Heart right ventricle (tissue), 16 donors: Measurements from ENCODE around the gene COPB1. TPM values are rescaled to one million over a fixed set of nuclear protein-coding genes. Genes with fewer than 3 reads are reported as not detected.

Source experiments
- ATAC-seq, 8 donors: fragments of 200-7000 bp; cut with Tn5 transposase; one replicate each; pipeline ENCODE4 v1.9.1; 2020; ENCODE audit warnings: mild to moderate bottlenecking in 8 of 8, moderate library complexity in 8 of 8, moderate number of reproducible peaks in 1 of 8
- DNase-seq, 2 donors: peaks; one replicate each; pipeline ENCODE4 v3.0.0-alpha.2; 2020
- H3K27ac ChIP-seq, 10 donors: fragments of 200-600 bp; sonication (generic) in 2 of 10; one replicate each; pipeline versions ENCODE4 v1.5.0 to v1.8.0; 2020 to 2022; ENCODE audit warnings: mild to moderate bottlenecking in 3 of 10
- H3K27me3 ChIP-seq, 7 donors: fragments of 200-600 bp; one replicate each; pipeline ENCODE4 v1.8.0; 2021 to 2022; ENCODE audit warnings: mild to moderate bottlenecking in 2 of 7
- H3K36me3 ChIP-seq, 9 donors: fragments of 200-600 bp; sonication (generic) in 1 of 9; one replicate each; pipeline versions ENCODE4 v1.5.0 to v1.8.0; 2020 to 2022; ENCODE audit warnings: mild to moderate bottlenecking in 2 of 9
- H3K4me1 ChIP-seq, 9 donors: fragments of 200-600 bp; sonication (generic) in 1 of 9; one replicate each; pipeline versions ENCODE4 v1.5.0 to v1.8.0; 2020 to 2022; ENCODE audit warnings: mild to moderate bottlenecking in 4 of 9
- H3K4me3 ChIP-seq, 10 donors: fragments of 200-600 bp; sonication (generic) in 2 of 10; one replicate each; pipeline versions ENCODE4 v1.5.0 to v1.8.0; 2020 to 2022; ENCODE audit warnings: mild to moderate bottlenecking in 7 of 10, moderate library complexity in 2 of 10
- H3K9me3 ChIP-seq, 11 donors: fragments of 200-600 bp in 10 of 11; sonication (generic) in 2 of 11; one replicate each; pipeline versions ENCODE4 v1.5.0 to v1.8.0; 2013 to 2022; ENCODE audit warnings: mild to moderate bottlenecking in 2 of 11, control low read depth in 1 of 11, moderate library complexity in 1 of 11
- WGBS, 2 donors: extraction: QIAGEN DNeasy Blood & Tissue Kit; methylation state at CpG; one replicate each; pipeline ENCODE4 v1.1.7; 2013; ENCODE audit warnings: inconsistent platforms in 1 of 2; 5-methylcytosine and 5-hydroxymethylcytosine counted together
- intact Hi-C, 10 donors: fragments of 100-400 bp; cut with DNase I; formaldehyde crosslinking; loops; one replicate each; pipeline versions ENCODE4 v1.11.1 to v1.14.2; 2022
- polyA plus RNA-seq, 2 donors: library from polyadenylated mRNA; stranded (reverse); fragments of 200-250 nt; gene quantifications; one replicate each; pipeline ENCODE4 v1.2.3, GENCODE V29; 2013
- total RNA-seq, 10 donors: library from RNA; stranded (reverse); fragmentation: NEBNext Ultra II Directional in 3 of 10; extraction: Animal tissue kit (Norgen Biotek cat#: 25700) in 3 of 10; gene quantifications; one replicate each; pipeline versions ENCODE4 v1.2.1 to v1.2.4, GENCODE V29; 2021 to 2023
- TF ChIP-seq, protein P1 (sequence below), 9 donors: fragments of 200-600 bp; sonication (generic) in 2 of 9; IDR thresholded peaks; one replicate each; pipeline versions ENCODE4 v1.5.0 to v1.8.0; 2021 to 2022; ENCODE audit warnings: antibody characterized with exemption in 9 of 9, mild to moderate bottlenecking in 5 of 9, moderate library complexity in 1 of 9
- donor health status: Arrhythmogenic right ventricular cardiomyopathy.
- donor health status: ischemic (EF 13 %, LVEDD 7.1; RV severe dilation, severe dysfunction).
- donor health status: healthy with polysubstance abuse.
- donor health status: DM: no; HTN: yes; CAD: no.
- donor health status: DM: no; HTN: no; CAD: no.
- donor health status: ischemic (EF 25% LVEDD 6.9; RV normal size, moderate dysfunction).
- donor health status: ischemic (EF 25% LVEDD 5.7; RV mildly dilated, moderate dysfunction).
- donor health status: healthy.
- donor health status: DM: yes; HTN: yes; CAD: no.
- donor health status: Ischemic cardiomyopathy.
- donor health status: ischemic (EF 35%, LVEDD 5.7; RV mildly dilated, moderate dysfunction).
- donor health status: nonischemic (EF 11% LVEDD 7.7; RV severe dilation, severe dysfunction).
- donor health status: DM: yes; HTN: yes; CAD: no.
- donor health status: PGD.
- donor health status: ischemic (EF 29% LVEDD 5.4; RV normal size, mild dysfunction).
- donor health status: nonischemic (EF 23%, LVEDD 6.1; RV moderate dilation, normal function).

COPB1 gene
- total and polyA plus RNA-seq, 12 donors, result 28.4 to 60.0 (median 47.9) TPM

DNA sequence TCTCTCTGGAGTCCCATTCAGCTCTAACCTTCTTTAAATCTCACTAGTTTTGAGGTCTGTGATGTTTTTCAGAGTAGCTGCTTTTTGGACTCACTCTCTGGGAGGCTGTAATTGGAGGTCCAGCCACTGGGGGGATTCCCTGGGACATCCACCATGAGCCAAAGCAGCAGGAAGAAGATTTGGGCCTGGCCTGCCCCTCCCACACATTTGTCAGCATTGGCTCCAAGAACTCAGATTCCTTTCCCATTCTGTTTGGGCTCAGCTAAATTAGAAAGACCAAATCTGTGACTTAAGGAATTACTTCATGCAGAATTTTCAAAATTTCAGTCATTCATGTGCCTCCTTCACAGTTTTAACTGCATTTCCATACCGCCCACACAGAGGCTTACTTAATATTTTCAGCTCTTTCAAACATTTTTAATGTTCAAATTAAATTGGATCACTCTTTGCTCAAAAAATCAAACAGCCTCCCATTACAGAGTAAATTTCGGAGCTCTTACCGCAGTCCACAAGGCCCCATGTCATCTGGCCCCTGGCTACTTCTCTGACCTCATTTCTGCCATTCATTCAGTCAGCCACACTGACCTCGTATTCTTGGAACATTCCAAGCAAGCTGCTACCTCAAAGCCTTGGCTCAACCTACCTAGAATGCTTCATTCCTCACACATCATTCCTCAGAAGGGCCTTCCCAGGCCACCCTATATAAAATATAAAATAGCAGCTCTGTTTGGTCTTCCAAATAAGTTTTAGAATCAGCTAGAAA lies 86.1 kb downstream of the COPB1 start:
- Histone ChIP-seq H3K4me3 (no peak overlapping the region), H3K36me3 (no peaks in the 10 kb centered on the region), H3K27me3 (no peaks in the 10 kb centered on the region), H3K27ac (peak overlapping the region in 5 of 10 donors; percentile 7 to 43 (median 16)), H3K9me3 (no peaks in the 10 kb centered on the region), H3K4me1 (peaks cover 0 to 42% (median 8%) of the 10 kb centered on the region in 9 donors)
- ATAC-seq, result peak in 7 of 8 donors; percentile 56 to 75 (median 70)
- DNase-seq, result peak in 1 of 2 donors; percentile 17
- WGBS, 2 donors, result 76 to 88% methylated on average over 4 of the region's 4 CpGs
- TF ChIP-seq, protein P1, sequence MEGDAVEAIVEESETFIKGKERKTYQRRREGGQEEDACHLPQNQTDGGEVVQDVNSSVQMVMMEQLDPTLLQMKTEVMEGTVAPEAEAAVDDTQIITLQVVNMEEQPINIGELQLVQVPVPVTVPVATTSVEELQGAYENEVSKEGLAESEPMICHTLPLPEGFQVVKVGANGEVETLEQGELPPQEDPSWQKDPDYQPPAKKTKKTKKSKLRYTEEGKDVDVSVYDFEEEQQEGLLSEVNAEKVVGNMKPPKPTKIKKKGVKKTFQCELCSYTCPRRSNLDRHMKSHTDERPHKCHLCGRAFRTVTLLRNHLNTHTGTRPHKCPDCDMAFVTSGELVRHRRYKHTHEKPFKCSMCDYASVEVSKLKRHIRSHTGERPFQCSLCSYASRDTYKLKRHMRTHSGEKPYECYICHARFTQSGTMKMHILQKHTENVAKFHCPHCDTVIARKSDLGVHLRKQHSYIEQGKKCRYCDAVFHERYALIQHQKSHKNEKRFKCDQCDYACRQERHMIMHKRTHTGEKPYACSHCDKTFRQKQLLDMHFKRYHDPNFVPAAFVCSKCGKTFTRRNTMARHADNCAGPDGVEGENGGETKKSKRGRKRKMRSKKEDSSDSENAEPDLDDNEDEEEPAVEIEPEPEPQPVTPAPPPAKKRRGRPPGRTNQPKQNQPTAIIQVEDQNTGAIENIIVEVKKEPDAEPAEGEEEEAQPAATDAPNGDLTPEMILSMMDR (IDR thresholded peaks at IDR 0.05), result peak in 7 of 9 donors; percentile 27 to 48 (median 36)
- intact Hi-C loops, result no loop called here

DNA sequence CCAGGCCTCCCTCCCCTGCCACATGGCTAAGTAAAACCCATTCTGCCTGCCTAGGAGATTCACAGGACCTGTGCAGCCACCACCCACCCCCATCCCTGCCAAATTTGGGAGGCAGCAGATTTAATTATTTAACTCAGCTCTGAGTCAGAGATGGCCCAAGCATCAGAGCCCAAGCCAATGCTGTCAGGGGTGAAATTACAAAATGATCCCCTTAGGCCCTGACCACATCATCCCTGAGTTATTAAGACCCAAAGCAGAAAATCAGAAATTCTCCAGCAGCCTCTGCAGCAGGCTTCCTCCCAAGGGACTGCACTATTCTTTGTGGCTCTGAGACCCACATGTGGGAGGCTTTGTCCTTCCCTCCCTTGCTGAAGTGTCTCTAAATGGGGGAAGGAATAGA lies 87.8 kb downstream of the COPB1 start:
- peak in 3 of 8 donors; percentile 26 to 85 (median 31) for ATAC-seq
- Histone ChIP-seq H3K9me3 (no peaks in the 10 kb centered on the region), H3K4me1 (peaks cover 0 to 34% (median 7%) of the 10 kb centered on the region in 9 donors), H3K27me3 (no peaks in the 10 kb centered on the region), H3K36me3 (no peaks in the 10 kb centered on the region), H3K4me3 (no peak overlapping the region), H3K27ac (peak overlapping the region in 1 of 10 donors; percentile 6)
- intact Hi-C loops, result no loop called here
- TF ChIP-seq, protein P1 (IDR thresholded peaks at IDR 0.05), result no peak
- DNase-seq, result no peak

DNA sequence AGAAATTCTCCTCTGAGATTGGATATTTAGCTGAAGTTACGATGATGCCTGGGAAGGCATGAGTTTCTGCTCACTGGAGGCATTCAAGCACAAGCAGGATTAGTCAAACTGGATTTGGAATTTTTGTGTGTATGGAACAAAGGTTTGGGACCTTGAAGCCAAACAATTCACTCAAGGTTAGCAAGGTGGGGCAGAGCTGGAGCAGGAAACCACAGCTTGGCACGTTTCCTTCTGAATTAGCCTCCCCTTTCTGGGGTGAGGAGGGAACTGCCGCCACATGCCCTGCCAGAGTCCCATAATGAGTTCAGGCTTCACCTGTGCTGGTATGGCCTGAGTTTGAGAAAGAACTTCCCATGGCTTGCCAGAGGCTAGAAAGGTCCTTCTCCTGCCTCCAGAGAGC lies 89.7 kb downstream of the COPB1 start:
- no peaks in the 10 kb centered on the region for H3K9me3 ChIP-seq
- no peak overlapping the region for H3K4me3 ChIP-seq
- TF ChIP-seq, protein P1 (IDR thresholded peaks at IDR 0.05), result no peak
- WGBS, 2 donors, result 45 to 77% methylated on average over 3 of the region's 3 CpGs
- H3K27me3 ChIP-seq, result no peaks in the 10 kb centered on the region
- H3K27ac ChIP-seq, result no peak overlapping the region
- H3K4me1 ChIP-seq, result peaks cover 0 to 25% (median 7%) of the 10 kb centered on the region in 9 donors
- DNase-seq, result no peak
- no peaks in the 10 kb centered on the region for H3K36me3 ChIP-seq
- intact Hi-C loops, result no loop called here
- ATAC-seq, result no peak

DNA sequence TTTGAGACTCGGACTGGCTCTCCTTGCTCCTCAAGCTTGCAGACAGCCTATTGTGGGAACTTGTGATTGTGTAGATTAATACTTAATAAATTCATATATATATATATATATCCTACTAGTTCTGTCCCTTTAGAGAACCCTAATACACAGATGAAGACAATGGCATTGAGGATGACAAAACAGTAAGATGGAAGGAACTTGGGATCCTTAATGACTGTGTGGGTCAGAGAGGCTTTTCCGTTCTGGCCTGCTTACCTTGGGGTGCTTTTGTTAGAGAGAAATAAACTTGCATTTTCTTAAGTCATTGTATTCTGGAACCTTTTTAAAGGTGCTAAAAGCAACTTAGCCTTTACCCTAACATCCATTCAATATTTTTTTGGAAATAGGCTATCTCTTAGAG lies 91.0 kb downstream of the COPB1 start:
- peaks cover 0 to 15% (median 4%) of the 10 kb centered on the region in 9 donors for H3K4me1 ChIP-seq
- no peak for ATAC-seq
- H3K4me3 ChIP-seq, result no peak overlapping the region
- no peaks in the 10 kb centered on the region for H3K36me3 ChIP-seq
- no peaks in the 10 kb centered on the region for H3K9me3 ChIP-seq
- TF ChIP-seq, protein P1 (IDR thresholded peaks at IDR 0.05), result no peak
- H3K27ac ChIP-seq, result no peak overlapping the region
- no peaks in the 10 kb centered on the region for H3K27me3 ChIP-seq
- intact Hi-C loops, result no loop called here
- no peak for DNase-seq
- WGBS, 2 donors, result 87 to 91% methylated on average over 2 of the region's 2 CpGs

Other genes starting within 250 kb of the COPB1 start
- 100 to 1,000 TPM in 1 of 10 donors, 10 to 100 TPM in 9; 21.8 to 142 (median 52.9) TPM for gene RRAS2, start 140.6 kb downstream of the COPB1 start, total RNA-seq
- 10 to 100 TPM; 20.8 to 26.0 TPM for gene RRAS2, start 140.6 kb downstream of the COPB1 start, polyA plus RNA-seq
- 100 to 1,000 TPM; 117 to 147 (median 124) TPM for gene PSMA1, start 20.6 kb upstream of the COPB1 start, total RNA-seq
- gene PSMA1, start 20.6 kb upstream of the COPB1 start, polyA plus RNA-seq, result 100 to 1,000 TPM; 131 to 150 TPM
- 10 to 100 TPM in 4 of 10 donors, 1 to 10 TPM in 6; 5.5 to 14.2 (median 9.4) TPM for gene PDE3B, start 144.0 kb upstream of the COPB1 start, total RNA-seq
- gene PDE3B, start 144.0 kb upstream of the COPB1 start, polyA plus RNA-seq, result 1 to 10 TPM; 1.3 to 3.7 TPM